ENCODE results near the gene SLC38A2. TPM values are rescaled to one million over a fixed set of nuclear protein-coding genes. Genes with fewer than 3 reads are reported as not detected.

SLC38A2 gene
- total and polyA plus RNA-seq, 9 donors = 66.1 to 130 (median 104) TPM

DNA sequence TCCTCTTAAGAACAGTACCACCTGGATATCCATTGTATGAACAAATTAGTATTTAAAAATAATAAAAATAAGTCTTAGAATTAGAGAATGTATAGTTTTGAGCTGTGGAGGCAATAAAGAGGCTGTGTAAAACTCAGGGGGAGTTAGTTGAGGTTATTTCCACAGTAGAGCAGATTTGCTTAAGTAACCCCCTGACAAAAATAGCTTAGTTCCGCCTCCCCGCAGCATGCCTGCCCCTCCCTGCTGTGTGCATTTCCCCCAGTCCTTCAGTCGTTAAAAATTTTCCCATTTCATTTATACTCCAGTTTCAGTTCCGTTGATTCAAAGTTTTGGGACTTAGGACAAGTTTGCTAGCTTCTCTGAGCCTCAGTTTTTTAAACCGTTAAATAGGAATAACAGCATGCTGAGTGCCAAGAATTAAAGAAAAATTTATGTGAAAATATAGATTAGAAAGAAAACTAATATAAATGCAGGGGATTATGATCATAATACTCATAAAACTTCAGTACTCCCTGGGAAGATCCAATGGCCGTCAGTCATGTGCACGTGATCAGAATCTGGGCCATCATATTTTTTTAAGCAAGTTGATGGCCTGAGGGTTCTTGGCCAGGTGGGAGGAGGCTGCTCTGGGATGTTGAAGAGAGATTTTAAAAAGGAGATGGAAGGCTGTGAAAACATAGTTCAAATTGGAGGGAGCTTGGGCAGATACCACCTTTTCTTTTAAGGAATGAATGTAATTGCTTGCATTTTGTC lies 14.5 kb upstream of the SLC38A2 start:
- Histone ChIP-seq H3K36me3 (ENCODE audit: control insufficient read depth, insufficient read depth, low read length) (no peaks in the 10 kb centered on the region), H3K4me3 (ENCODE audit: low read length) (no peak overlapping the region), H3K27me3 (ENCODE audit: control insufficient read depth, insufficient read depth, low read length) (no peaks in the 10 kb centered on the region), H3K27ac (ENCODE audit: low read length) (peak overlapping the region; percentile 77), H3K9me3 (replicated peaks; ENCODE audit: control insufficient read depth, low read depth, low read length) (no peaks in the 10 kb centered on the region), H3K4me1 (ENCODE audit: control insufficient read depth, insufficient read depth, low read length) (peaks cover 17% of the 10 kb centered on the region)
- peak; percentile 90 for DNase-seq
- 4% methylated on average over 4 of the region's 7 CpGs for WGBS (ENCODE audit: insufficient coverage)

GRCh38 chr12:46386360-46386867 lies 13.8 kb upstream of the SLC38A2 start:
- Histone ChIP-seq H3K27ac (ENCODE audit: low read length) (peak overlapping the region; percentile 77), H3K36me3 (ENCODE audit: control insufficient read depth, insufficient read depth, low read length) (no peaks in the 10 kb centered on the region), H3K27me3 (ENCODE audit: control insufficient read depth, insufficient read depth, low read length) (no peaks in the 10 kb centered on the region), H3K9me3 (replicated peaks; ENCODE audit: control insufficient read depth, low read depth, low read length) (no peaks in the 10 kb centered on the region), H3K4me1 (ENCODE audit: control insufficient read depth, insufficient read depth, low read length) (peaks cover 17% of the 10 kb centered on the region), H3K4me3 (ENCODE audit: low read length) (no peak overlapping the region)
- peak; percentile 77 for DNase-seq
- no CpG with 5 or more reads among the region's 3 CpGs for WGBS (ENCODE audit: insufficient coverage)

DNA sequence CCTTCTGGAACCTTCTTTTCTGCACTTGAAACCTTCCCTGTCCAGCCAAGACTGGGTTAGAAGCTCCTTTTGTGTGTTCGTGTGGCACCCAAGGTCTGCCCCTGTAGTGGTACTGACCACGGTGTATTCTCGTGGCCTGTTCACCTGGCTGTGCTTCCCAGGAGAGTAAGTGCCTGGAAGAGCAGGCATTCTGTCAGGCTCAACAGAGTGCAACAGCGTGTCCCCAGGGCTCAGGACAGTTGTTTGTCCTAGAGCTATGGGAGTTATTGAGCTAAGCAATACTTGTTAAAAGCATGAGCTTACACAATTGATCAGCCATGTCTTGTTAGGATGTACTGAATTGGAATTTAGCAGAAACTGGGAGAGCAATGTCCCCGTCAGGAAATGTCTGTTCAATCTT lies 12.9 kb upstream of the SLC38A2 start:
- WGBS (ENCODE audit: insufficient coverage) = 79% methylated on average over 4 of the region's 5 CpGs
- no peaks in the 10 kb centered on the region for H3K36me3 ChIP-seq (ENCODE audit: control insufficient read depth, insufficient read depth, low read length)
- DNase-seq = no peak
- H3K4me1 ChIP-seq (ENCODE audit: control insufficient read depth, insufficient read depth, low read length) = peaks cover 17% of the 10 kb centered on the region
- H3K9me3 ChIP-seq (replicated peaks; ENCODE audit: control insufficient read depth, low read depth, low read length) = no peaks in the 10 kb centered on the region
- H3K27me3 ChIP-seq (ENCODE audit: control insufficient read depth, insufficient read depth, low read length) = no peaks in the 10 kb centered on the region
- no peak overlapping the region for H3K27ac ChIP-seq (ENCODE audit: low read length)
- no peak overlapping the region for H3K4me3 ChIP-seq (ENCODE audit: low read length)

DNA sequence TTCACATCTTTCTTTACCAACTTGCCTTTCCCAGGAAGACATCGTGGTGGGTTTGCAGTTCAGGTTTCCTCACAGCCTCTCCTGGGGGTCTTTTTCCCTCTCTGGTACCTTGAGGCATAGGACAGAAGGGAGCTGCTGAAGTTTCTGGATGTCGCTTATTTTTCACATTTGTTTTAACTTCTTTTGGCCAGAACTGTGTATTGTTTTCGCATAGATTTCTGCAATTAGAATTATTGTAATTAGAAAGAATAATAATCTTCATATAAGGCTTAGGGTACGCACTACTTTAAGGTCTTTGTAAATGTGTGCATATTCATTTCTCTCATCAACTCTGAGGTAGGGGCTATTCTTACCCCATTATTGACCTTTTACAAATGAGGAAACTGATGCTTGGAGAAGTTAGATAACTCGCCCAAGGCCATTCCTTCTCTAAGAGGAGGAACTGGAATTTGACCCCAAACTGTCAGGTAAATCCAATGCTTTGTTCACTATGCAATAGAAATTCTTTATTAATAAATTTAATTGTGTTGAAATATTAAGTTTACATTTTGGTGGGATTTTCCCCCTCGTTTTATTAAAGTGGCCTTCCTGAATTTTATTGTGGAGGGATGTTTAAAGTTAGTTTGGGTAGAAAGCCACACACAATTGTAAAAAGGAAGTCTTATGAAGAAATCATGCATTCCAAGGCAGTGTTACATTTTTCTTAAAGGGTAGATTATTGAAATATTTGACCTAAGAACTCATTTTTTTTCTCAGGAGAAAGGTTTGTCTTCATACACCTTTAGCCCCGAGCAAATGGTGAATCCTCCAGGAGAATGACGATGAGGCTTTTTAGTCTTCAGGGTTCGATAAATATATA lies 12.1 kb upstream of the SLC38A2 start:
- Histone ChIP-seq H3K36me3 (ENCODE audit: control insufficient read depth, insufficient read depth, low read length) (no peaks in the 10 kb centered on the region), H3K4me1 (ENCODE audit: control insufficient read depth, insufficient read depth, low read length) (peaks cover 17% of the 10 kb centered on the region), H3K4me3 (ENCODE audit: low read length) (peak overlapping the region; percentile 83), H3K27ac (ENCODE audit: low read length) (peak overlapping the region; percentile 98), H3K9me3 (replicated peaks; ENCODE audit: control insufficient read depth, low read depth, low read length) (no peaks in the 10 kb centered on the region), H3K27me3 (ENCODE audit: control insufficient read depth, insufficient read depth, low read length) (no peaks in the 10 kb centered on the region)
- WGBS (ENCODE audit: insufficient coverage) = no CpG with 5 or more reads among the region's 9 CpGs
- DNase-seq = no peak

DNA sequence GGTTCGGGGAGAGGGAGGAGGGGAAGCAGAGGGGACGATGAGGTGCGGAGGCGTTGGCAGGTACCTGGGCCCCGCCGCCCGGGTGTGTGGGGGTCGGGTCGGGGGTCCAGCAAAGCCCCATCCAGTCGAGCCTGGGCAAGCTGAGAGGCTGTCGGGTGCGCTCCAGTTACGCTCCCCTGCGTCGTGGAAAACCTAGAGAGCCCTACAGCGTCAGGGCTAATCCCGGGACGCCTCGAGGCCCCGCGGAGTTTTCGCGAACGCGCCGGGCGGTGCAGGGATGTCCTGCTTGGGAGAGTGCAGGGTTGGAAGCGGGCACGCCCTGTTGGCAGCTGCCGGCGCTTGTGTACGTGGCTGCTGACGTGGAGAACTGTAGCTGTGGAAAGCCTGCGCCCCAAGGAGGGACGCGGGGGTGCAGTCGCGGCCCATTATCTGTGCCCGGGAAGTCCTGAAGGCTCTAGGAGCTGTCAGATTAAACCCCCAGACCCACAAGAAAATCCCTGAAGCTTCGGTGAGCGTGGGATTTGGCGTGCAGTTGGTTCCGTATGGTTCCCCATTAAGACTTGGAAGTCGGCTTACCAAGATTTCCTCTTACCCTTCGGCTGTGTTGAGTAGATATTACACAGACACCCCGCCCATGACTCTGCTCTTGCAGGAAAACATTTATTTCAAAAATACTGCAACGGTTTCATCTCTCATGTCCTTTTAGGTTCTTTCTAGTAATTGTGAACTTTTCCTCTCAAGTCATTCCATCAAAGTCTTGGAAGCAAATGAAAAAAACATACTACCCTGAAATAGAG lies 11.3 kb upstream of the SLC38A2 start:
- H3K4me1 ChIP-seq (ENCODE audit: control insufficient read depth, insufficient read depth, low read length) = peaks cover 17% of the 10 kb centered on the region
- DNase-seq = peak; percentile 96
- peak overlapping the region; percentile 83 for H3K4me3 ChIP-seq (ENCODE audit: low read length)
- H3K27ac ChIP-seq (ENCODE audit: low read length) = peak overlapping the region; percentile 98
- H3K27me3 ChIP-seq (ENCODE audit: control insufficient read depth, insufficient read depth, low read length) = no peaks in the 10 kb centered on the region
- no peaks in the 10 kb centered on the region for H3K36me3 ChIP-seq (ENCODE audit: control insufficient read depth, insufficient read depth, low read length)
- H3K9me3 ChIP-seq (replicated peaks; ENCODE audit: control insufficient read depth, low read depth, low read length) = no peaks in the 10 kb centered on the region
- under 1% methylated on average over 37 of the region's 47 CpGs for WGBS (ENCODE audit: insufficient coverage)

GRCh38 chr12:46382964-46383653 lies 10.5 kb upstream of the SLC38A2 start:
- peak; percentile 99 for DNase-seq
- no peaks in the 10 kb centered on the region for H3K36me3 ChIP-seq (ENCODE audit: control insufficient read depth, insufficient read depth, low read length)
- H3K27me3 ChIP-seq (ENCODE audit: control insufficient read depth, insufficient read depth, low read length) = no peaks in the 10 kb centered on the region
- no peaks in the 10 kb centered on the region for H3K9me3 ChIP-seq (replicated peaks; ENCODE audit: control insufficient read depth, low read depth, low read length)
- H3K4me1 ChIP-seq (ENCODE audit: control insufficient read depth, insufficient read depth, low read length) = peaks cover 17% of the 10 kb centered on the region
- peak overlapping the region; percentile 98 for H3K27ac ChIP-seq (ENCODE audit: low read length)
- peak overlapping the region; percentile 83 for H3K4me3 ChIP-seq (ENCODE audit: low read length)
- under 1% methylated on average over 71 of the region's 74 CpGs for WGBS (ENCODE audit: insufficient coverage)

GRCh38 chr12:46382408-46382963 lies 9.9 kb upstream of the SLC38A2 start:
- Histone ChIP-seq H3K27ac (ENCODE audit: low read length) (peak overlapping the region; percentile 98), H3K9me3 (replicated peaks; ENCODE audit: control insufficient read depth, low read depth, low read length) (no peaks in the 10 kb centered on the region), H3K27me3 (ENCODE audit: control insufficient read depth, insufficient read depth, low read length) (no peaks in the 10 kb centered on the region), H3K4me1 (ENCODE audit: control insufficient read depth, insufficient read depth, low read length) (peaks cover 13% of the 10 kb centered on the region), H3K36me3 (ENCODE audit: control insufficient read depth, insufficient read depth, low read length) (no peaks in the 10 kb centered on the region), H3K4me3 (ENCODE audit: low read length) (peak overlapping the region; percentile 83)
- no peak for DNase-seq
- 39% methylated on average over 7 of the region's 16 CpGs for WGBS (ENCODE audit: insufficient coverage)

GRCh38 chr12:46380881-46381280 lies 8.3 kb upstream of the SLC38A2 start:
- no CpG with 5 or more reads among the region's 1 CpG for WGBS (ENCODE audit: insufficient coverage)
- no peaks in the 10 kb centered on the region for H3K27me3 ChIP-seq (ENCODE audit: control insufficient read depth, insufficient read depth, low read length)
- H3K36me3 ChIP-seq (ENCODE audit: control insufficient read depth, insufficient read depth, low read length) = no peaks in the 10 kb centered on the region
- H3K9me3 ChIP-seq (replicated peaks; ENCODE audit: control insufficient read depth, low read depth, low read length) = no peaks in the 10 kb centered on the region
- no peak overlapping the region for H3K4me3 ChIP-seq (ENCODE audit: low read length)
- H3K27ac ChIP-seq (ENCODE audit: low read length) = no peak overlapping the region
- DNase-seq = no peak
- peaks cover 7% of the 10 kb centered on the region for H3K4me1 ChIP-seq (ENCODE audit: control insufficient read depth, insufficient read depth, low read length)

GRCh38 chr12:46380022-46380796 lies 7.6 kb upstream of the SLC38A2 start:
- DNase-seq = no peak
- Histone ChIP-seq H3K4me3 (ENCODE audit: low read length) (no peak overlapping the region), H3K36me3 (ENCODE audit: control insufficient read depth, insufficient read depth, low read length) (no peaks in the 10 kb centered on the region), H3K27me3 (ENCODE audit: control insufficient read depth, insufficient read depth, low read length) (no peaks in the 10 kb centered on the region), H3K4me1 (ENCODE audit: control insufficient read depth, insufficient read depth, low read length) (peaks cover 4% of the 10 kb centered on the region), H3K27ac (ENCODE audit: low read length) (no peak overlapping the region), H3K9me3 (replicated peaks; ENCODE audit: control insufficient read depth, low read depth, low read length) (no peaks in the 10 kb centered on the region)
- 83% methylated on average over 2 of the region's 3 CpGs for WGBS (ENCODE audit: insufficient coverage)

All from muscle of leg (tissue), 11 donors.